Stimulated activated CD4-positive, alpha-beta T cell treated with anti-CD3 and anti-CD28 coated beads, Interleukin-4, amount 100 ng/mL, for 1 hour (primary cell): ENCODE data around the gene PRKAB1.

Experiments used
- DNase-seq: peaks from one replicate; pipeline ENCODE4 v3.0.0-alpha.2; 2020

PRKAB1 gene

DNA sequence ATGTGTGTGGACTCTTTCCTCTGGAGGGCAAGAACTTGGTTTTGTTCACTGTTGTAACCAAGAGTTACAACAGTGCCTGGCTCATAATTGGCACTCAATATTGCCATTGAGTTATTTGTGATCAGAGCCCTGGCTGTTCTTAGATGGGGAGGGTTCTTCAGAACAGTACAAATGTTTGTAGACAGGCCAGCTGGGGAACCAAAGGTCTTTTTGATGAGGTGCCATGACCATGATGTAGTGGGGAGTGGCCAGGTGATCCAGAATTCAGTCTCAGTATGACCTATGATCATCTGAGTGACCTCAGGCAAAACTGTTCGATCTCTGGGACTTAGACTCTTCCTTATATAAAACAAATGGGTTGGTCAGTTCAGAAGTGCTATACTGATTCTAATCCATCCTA lies 3.3 kb upstream of the PRKAB1 start:
- no peak for DNase-seq

DNA sequence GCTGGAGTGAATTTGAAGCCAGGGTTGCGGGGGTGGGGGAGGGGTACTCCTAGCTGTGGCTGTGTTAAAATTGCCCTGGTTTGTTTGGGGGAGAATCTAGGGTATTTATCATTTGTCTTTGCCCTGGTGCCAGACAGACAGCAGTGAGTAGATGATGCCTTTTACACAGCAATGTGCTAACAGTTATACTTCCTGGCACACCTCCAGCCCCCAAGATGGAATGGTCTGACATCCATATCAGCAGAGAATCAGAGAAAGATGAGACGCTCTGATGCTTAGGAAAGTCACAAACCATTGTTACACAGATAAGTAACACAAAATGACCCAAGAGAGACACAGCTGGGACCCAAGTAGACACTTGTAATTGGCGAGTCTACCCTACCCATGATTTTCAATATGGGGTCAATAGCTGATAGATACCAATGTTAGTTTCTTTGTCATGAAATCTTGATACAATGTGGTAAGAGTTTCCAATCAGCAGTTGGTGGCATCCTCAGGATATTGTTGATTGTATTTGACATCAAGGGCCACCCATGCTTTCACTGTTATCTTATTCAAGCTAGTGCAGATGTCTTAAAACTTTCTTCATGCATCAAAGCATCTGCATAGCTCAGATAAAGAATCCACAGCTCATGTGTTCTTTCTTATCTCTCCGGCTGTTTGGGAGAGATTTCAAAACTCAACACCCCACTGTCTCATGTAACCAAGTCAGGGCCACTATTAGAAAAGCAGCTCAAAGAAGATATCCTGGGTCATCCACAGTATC lies 2.6 kb upstream of the PRKAB1 start:
- DNase-seq: no peak

DNA sequence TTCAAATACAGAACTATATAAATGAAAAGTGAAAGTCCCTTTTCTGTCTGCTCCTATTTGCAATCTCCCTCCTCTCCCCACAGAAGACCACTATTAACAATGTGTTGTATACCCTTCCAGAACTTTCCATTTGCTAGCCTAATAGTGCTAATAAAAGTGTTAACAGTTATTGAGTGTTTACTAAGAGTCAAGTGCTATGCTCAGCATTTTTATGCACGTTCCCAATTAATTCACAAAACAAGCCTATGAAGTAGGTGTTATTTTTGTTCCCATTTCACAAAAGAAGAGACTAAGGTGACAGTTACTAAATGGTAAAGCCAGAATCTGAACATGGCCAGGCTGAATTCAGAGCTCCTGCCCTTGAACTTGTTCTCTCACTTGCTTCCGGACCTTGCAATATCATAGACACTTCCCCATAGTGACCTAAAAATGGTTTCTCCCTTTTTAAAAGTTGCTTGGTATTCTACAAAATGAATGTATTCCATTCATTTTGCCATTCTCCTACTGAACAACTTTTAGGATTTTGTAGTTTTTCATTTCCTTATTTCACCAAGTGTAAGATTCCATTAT lies 1.6 kb upstream of the PRKAB1 start:
- DNase-seq: no peak

DNA sequence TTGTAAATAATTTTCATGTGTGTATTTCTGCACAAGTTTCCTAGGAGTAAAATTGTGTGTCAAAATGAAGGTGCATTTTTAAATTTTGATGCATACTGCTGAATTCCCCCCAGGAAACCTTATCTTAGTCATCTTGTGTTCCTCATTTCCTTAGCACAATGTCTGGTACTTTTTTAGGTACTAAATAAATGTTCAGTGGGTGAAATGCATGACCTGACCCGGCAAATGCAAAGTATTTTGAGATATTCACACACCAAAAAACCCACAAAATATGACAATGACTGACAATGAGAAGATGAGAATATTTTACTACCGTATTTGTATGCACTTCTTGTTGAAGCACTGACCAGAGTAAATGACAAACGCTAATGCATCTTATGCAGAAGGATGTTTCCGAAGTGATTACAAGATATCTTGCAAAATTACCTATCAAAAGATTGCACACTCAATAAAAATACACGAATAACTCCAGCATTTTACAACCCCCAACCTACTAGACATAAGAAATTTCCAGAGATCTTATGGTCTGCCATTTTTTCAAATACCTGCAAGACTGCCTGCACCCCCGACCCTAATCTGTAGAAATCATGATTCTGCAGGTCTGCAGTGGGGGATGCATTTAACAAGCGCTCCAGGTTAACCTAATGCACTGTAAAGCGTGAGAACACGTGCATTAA lies 895 bp upstream of the PRKAB1 start:
- DNase-seq: no peak

DNA sequence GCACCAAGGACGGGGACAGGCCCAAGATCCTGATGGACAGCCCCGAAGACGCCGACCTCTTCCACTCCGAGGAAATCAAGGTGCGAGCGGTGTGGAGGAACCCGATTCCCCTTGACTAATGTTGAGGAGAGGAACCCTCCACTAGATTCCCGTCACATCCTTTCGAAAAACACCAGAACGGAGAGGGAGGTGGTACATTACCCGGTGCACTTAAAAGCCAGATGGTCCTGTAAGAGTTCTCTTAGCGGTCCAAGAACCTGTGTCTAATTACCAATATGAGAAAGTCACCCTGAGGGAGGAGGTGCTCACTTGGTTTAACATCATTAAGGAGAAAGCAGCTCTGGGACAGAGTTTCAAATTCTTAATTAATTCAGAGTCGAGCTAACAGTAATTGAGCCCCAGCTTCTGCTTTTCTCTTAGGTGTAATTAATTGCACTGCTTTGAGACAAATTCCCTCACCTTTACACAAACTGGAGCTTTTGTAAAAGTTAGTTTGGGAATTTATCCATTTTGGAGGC lies 450 bp downstream of the PRKAB1 start:
- DNase-seq: no peak

DNA sequence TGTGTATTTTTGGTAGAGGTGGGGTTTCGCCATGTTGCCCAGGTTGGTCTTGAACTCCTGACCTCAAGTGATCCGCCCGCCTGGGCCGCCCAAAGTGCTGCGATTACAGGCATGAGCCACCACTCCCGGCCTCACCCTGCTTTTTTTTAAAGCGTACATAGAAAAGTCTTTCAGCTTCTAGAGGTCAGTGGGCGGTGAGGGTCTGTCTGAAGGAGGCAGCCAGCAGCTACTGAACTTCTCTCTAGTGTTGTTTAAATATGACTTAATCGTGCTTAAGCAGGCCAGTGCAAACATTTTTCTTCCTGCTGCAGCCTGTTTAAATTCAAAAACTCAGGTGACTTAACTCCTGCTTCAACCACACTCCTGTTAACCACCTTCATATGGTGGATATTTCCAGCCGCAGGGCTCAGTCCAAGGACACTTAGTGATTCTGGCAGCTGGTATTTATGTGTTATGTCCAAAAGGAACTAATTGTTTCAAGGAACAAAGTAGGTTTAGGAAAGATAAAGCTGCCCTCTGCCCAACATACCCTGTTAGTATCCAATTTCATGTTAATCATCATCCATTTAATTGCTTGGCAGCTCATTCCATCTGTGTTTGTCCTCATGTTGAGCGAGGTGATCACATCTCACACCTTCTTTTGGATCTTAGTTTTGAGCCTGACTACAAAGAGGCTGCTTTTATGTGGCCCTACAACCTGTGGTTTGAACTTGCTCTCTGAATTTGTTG lies 2.0 kb downstream of the PRKAB1 start:
- DNase-seq: no peak

DNA sequence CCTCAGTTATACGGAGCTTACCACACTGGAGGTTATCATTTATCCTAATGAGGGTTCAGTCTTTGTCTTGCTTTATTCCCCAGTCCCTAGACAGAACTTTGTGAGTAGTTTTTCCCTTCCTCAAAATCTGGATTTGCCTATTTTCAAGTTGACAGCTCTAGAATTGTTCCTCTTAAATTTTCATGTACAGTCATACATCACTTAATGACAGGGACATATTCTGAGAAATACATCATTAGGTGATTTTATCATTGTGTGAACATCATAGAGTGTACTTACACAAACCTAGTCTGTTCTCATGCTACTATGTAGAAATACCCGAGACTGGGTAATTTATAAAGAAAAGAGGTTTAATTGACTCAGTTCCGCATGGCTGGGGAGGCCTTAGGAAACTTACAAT lies 3.1 kb downstream of the PRKAB1 start:
- no peak for DNase-seq

DNA sequence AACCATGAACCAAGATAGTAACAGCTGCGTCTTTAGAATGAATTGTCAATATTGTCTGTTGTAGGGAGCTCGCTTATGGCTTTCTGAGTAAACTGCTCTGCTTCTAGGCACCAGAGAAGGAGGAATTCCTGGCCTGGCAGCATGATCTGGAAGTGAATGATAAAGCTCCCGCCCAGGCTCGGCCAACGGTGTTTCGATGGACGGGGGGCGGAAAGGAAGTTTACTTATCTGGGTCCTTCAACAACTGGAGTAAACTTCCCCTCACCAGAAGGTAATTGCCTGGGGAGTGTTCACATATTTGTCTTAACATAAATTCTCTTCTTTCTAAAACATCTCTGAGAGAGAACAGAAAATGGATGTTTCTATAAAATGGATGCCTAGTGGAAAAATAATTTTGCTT lies 4.3 kb downstream of the PRKAB1 start:
- DNase-seq: no peak

DNA sequence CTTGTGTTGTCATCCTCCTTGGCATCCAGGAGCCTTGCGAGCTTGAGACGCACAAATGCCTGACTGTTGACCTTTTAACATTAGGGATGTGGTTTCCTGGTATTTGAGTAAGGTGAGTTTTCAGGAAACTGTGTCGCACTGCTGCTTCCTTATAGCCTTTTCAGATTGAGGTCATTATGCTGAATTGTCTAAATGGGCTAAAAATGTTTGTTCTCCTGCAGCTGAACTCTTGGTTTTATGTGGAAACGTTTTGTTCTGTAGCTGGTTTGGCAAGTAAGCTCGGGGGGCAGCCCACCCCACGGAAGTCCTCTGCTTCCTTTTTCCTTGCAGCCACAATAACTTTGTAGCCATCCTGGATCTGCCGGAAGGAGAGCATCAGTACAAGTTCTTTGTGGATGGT lies 5.7 kb downstream of the PRKAB1 start:
- no peak for DNase-seq

DNA sequence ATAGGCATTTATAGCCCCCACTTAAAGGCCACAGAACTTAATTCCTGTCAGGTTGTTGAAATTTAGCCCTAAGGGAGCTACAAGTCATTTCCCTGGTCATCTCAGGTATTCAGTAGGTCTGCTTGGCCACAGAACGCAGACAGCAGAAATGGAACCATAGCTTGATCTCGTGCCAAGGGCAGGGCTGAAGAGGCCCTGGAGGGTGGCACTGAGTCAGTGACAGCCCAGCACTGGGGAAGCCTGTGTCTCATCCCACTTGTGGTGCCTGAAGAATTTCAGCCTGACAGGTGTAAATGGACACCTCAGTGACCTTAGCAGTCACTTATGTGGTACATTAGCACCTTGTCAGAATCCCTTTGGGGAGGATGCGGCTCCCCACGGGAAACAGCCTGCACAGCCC lies 6.6 kb downstream of the PRKAB1 start:
- DNase-seq: no peak

DNA sequence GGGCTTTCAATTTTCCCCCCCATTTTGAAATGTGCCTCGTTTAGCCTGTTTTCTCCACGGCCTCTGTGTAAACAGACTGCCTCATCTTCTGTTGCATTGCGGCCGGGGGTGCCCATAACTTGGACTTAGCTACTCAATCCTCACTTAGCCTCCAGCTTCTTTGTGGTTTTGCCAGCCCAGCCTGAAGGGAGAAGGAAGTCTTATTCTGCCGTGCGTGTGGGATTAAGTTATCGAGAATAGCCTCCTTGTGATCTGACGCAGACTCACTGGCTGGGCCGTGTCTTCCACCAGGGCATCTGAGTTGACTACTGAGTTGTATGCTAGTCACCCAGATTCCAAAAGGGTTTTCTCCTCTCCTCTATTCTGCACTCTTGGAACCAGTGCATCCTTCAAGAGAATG lies 8.1 kb downstream of the PRKAB1 start:
- no peak for DNase-seq

DNA sequence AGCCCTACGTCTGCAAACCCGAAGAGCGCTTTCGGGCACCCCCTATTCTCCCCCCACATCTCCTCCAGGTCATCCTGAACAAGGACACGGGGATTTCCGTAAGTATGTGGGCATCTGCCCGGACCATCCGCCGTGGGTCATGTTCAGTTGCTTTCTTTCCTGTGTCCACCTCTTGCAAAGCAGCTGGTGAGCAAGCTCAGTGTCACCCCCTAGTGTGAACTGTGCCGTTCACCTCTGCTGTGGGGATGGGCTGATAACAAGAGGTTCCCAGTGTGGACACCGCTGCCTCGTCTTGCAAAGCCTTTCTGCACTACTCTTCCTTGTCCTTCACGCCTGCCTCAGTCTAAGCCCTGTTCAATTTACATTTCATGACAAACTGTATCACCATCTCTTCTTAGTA lies 8.6 kb downstream of the PRKAB1 start:
- no peak for DNase-seq

DNA sequence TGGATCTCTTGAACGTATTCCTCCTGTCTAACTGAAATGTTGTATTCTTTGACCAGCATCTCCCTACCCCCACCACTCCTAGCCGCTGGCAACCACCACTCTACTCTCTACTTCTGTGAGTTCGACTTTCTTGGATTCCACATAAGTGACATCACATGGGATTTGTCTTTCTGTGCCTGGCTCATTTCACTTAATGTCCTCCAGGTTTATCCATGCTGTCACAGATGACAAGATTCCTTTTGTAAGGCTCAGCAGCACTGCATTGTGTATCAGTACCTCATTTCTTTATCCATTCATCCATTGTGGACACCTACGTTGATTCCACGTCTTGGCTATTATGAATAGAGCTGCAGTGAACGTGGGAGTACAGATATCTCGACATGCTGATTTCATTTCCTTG lies 10.5 kb downstream of the PRKAB1 start:
- no peak for DNase-seq

DNA sequence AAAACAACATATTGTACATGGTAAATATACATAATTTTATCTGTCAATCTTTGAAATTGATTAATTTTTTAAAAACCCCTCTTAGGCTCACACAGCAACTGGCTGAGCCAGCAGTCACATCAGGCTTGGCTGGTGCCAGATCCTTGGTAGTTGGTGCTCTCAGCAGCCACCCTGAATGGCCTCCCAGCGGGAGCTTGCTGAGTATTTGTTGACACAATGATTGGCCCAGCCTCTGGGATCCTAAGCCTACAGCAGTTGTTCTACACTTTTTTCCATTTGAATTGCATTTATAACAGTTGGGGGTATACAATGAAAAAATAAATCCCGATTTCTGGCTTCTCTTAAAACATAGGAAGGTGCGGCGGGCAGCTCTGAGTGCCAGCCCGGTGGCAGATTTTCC lies 11.1 kb downstream of the PRKAB1 start:
- DNase-seq: no peak

DNA sequence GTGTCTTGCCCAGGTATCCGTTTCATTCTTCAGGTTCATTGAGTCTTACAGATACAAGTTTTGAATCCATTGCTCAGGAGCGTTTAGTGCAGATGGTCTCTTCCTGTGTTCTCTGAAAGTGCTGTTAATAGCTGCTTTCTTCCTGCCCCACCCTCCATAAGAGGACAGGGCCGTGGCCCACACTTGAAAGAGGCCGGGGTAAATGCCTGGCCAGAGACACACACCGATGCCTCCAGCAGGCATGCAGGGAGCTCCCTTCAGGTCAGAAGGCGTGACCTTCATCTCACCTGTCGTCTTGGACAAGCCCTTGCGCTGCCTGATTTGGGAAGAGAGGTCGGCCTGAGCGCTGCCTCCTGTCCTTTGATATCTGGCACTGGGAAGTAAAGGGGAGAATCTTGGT lies 11.6 kb downstream of the PRKAB1 start:
- DNase-seq: no peak

DNA sequence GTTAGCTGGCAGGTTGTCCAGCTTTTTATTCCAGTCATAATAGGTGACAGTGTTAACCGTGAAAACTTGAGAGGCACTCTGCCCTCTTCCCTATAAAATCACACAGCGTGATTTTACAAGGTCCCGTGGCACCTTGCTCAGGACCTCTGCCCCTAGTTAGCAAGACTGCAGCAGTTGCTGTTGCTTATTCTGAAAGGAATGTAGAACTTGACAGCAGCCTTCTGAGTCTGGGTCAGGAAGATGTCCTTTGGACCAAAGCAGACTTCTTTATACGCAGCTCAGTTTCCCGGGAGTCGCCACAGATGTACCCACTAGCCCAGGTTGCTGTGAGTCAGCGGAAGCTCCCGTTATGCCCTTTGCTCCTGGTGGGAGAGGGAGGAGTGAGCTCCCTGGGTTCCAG lies 13.2 kb downstream of the PRKAB1 start:
- no peak for DNase-seq

DNA sequence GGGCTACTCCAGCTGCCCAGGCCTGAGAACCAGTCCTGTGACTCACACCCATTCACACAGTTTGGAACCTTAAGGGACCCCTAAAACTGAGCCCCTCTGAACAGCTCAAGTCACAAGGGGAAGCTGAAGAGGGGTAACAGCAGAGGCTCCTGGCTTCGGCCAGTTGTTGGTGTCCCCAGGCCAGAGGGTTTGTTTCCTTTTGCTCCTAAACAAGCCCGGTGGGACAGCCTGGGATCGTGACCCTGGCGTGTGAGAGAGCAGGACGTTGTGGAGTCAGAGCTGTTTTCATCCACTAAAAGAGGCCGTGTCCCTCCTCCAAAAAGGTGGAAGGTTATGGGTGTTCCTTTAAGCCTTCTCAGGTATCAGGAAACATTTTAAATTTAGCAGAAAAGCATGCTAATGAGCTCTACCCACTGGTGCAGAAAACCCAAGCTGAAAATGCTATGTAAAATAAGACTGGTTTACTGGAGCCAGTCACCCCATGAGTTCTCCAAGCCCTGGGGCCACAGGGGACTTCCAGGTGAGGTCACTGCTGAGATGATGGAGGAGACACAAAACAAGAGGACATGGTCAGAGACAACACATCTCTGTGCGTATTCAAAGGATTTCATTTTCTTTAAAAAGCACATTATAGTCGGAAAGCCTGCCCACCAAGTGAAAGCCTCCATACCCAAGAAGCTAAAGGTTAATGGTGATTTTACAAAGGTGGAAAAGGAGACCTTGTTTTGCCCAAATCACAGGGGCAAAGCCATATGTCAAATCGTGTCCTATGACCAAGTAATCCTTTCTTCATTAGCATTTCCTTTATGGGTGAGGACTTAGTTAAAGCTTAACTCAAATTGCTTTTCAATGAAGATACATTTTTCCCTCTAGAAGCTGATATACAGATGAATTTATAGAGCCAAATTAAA lies 14.1 kb downstream of the PRKAB1 start:
- DNase-seq: no peak

DNA sequence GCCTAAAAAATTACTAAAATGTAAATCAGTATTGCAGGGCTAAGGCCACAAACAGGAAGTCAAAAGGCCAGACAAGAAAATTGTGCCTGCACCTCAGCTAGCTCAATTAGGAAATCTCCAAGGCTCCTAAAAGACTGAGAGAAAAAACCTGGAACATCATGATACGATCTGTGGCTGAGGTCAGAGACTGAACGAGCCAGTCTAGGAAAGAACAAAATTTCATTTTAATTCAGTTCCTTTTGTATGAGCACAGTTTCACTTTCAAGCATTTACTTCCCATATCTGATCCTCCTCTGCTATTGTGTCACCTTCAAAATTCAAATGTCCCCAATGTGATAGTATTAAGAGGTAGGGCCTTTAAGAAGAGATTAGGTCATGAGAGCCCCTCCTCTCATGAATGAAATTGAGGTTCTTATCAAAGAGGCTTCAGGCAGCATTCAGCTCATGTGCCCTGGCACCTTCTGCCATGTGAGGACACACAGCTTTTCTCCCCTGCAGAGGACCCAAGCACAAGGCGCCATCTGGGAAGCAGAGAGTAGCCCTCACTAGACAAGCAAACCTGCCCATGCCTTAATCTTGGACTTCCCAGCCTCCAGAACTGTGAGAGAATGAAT lies 14.8 kb downstream of the PRKAB1 start:
- no peak for DNase-seq

DNA sequence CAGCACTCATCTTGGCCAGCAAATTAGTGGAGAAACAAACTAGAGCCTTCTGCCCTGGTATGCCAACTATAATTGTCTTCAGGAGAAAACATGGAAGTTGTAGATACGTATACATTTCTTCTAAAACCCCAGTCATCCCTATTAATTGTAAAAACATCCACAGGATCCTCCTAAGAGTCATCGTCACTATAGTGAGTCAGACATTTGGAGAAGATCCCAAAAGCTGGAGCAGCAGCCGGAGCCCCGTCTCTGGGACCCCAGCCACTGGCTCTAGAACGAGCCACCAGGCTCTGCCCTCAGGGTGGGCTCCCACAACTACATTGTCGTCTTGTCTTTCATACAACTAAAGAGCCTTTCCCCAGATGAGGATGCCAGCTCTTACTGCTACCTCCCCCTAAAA lies 15.5 kb downstream of the PRKAB1 start:
- no peak for DNase-seq

DNA sequence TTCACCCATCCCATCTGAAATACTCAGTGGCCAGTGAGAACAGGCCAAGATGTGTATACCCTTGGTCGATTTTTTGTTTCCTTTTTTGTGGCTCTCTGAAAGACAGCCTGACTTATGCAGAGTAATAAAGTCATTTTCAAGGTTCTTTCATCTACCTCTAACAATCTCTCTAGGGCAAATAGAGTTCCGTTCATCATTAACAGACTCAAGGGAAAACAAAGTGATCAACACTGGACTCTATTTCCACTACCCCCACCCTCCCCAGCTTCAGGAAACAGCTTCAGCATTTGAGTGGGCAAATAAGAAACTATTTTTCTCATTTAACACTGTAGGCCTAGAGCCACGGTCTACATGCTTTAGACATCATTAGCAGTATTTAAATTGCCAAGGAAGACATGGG lies 15.9 kb downstream of the PRKAB1 start:
- no peak for DNase-seq

DNA sequence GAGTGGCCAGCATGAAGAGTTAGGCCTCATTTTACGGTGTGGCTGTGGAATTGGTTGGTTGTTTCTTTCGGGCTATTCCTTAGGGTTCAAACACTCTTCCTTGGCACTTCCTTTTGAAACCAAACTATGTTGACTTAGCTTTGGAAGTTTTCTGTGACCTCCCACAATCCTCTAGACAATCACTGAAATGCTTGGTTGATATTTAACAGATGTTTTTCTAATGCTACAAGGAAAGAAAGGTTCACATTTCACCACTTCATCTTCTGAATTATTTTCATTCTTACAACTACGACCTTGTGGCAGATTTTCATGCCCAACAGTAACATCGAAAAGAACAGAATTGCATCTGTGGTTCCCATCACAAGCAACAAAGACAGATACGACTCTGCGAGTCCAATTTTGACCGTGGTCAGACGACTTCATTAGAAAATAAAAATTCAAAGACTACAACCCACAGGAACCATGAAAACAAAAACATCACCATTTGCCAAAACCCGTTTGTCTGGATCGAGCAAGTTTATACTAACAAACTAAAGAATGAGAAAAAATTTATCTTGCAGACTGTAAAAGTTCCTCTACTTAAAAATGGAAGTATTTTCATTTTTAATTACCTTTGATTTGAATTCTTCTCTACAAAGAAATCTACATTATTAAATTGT lies 16.9 kb downstream of the PRKAB1 start:
- DNase-seq: no peak

DNA sequence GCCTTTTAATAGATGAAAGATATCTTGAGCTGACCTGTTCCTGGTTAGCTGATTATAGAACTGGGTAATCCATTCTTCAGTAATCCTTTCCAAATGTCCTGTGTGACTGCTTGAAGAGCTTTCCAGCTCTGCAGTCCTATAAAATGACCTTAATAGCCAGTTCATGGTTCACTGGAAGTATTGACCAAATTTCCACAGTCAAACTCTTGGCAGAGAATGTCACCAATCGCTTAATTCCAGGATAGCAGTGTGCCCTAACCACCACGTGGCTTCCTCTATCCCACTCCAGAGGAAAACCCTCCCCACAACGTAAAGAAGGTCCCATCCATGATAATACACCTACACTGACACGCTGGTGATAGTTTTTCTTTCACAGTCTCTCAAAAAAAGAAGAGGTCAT lies 17.4 kb downstream of the PRKAB1 start:
- no peak for DNase-seq
